Panc1 (cell line): Measurements from ENCODE around the gene HDAC11. TPM values are rescaled to one million over a fixed set of nuclear protein-coding genes. Genes with fewer than 3 reads are reported as not detected.
A peak's percentile ranks its signal among the peaks of the same experiment; 100 is the strongest.

Experiments
- ATAC-seq: fragments of 200-7000 bp; cut with Tn5 transposase; 2 replicates; pipeline ENCODE4 v1.9.1; 2020; ENCODE audit warnings: mild to moderate bottlenecking, moderate library complexity
- BruUV-seq: library from RNA; stranded (reverse); fragments of 400-500 nt; replicated peaks from 2 replicates; lab custom pipeline; 2021; lab: Mats Ljungman, UMichigan
- CTCF ChIA-PET: fragments of 300-600 bp; sonication (Branson Sonifier 250); formaldehyde crosslinking; loops from one replicate; lab custom pipeline; 2022; ENCODE audit warnings: antibody characterized with exemption; lab: Charles Lee
- POLR2A ChIA-PET: fragments of 300-600 bp; sonication (Branson Sonifier 250); formaldehyde crosslinking; loops from one replicate; lab custom pipeline; 2022; ENCODE audit warnings: antibody characterized with exemption; lab: Charles Lee
- DNase-seq: peaks from one replicate; pipeline ENCODE4 v3.0.0-alpha.2; 2010; ENCODE audit warnings: low read depth, low spot score
- H3K27ac ChIP-seq: 2 replicates; pipeline ENCODE4 v1.5.1; 2011; ENCODE audit warnings: mild to moderate bottlenecking, low read length, inconsistent platforms
- H3K27me3 ChIP-seq: fragments of 200-500 bp; sonication (Bioruptor generic); 2 replicates; pipeline ENCODE4 v1.6.0; 2014; ENCODE audit warnings: low read length, inconsistent platforms; ENCODE audit not compliant: control insufficient read depth, insufficient read depth
- H3K36me3 ChIP-seq: fragments of 200-500 bp; sonication (Bioruptor generic); 2 replicates; pipeline ENCODE4 v1.5.1; 2014; ENCODE audit warnings: inconsistent platforms, mild to moderate bottlenecking, low read length, moderate library complexity; ENCODE audit not compliant: control insufficient read depth, insufficient read depth
- H3K4me1 ChIP-seq: 2 replicates; pipeline ENCODE4 v1.5.1; 2011; ENCODE audit warnings: inconsistent platforms, mild to moderate bottlenecking, low read length, moderate library complexity; ENCODE audit not compliant: control insufficient read depth, insufficient read depth
- H3K4me3 ChIP-seq, 2 experiments: 2 replicates each; pipeline ENCODE4 v1.5.1; 2011 to 2012; ENCODE audit warnings: low read depth in 2 of 2, low read length in 2 of 2, mild to moderate bottlenecking in 2 of 2, inconsistent platforms in 1 of 2, moderate library complexity in 1 of 2
- H3K9me3 ChIP-seq: fragments of 200-500 bp; sonication (Bioruptor generic); 2 replicates; pipeline ENCODE4 v1.5.1; 2014; ENCODE audit warnings: low read depth, mild to moderate bottlenecking, inconsistent platforms, low read length, moderate library complexity; ENCODE audit not compliant: control insufficient read depth, insufficient read depth
- POLR2AphosphoS5 ChIP-seq: IDR thresholded peaks from 2 replicates; pipeline ENCODE4 v1.6.1; 2012; ENCODE audit warnings: mild to moderate bottlenecking, low read depth, low read length, moderate library complexity
- SIN3A ChIP-seq: IDR thresholded peaks from 2 replicates; pipeline ENCODE4 v1.6.1; 2012; ENCODE audit warnings: low read depth, mild to moderate bottlenecking, low read length, moderate library complexity, borderline replicate concordance; ENCODE audit not compliant: insufficient read depth
- TCF7L2 ChIP-seq: IDR thresholded peaks from 2 replicates; pipeline ENCODE4 v1.6.1; 2011; ENCODE audit warnings: mild to moderate bottlenecking, low read depth, low read length, inconsistent platforms
- in situ Hi-C: cut with HindIII; loops from 2 replicates; pipeline ENCODE4 v1.10.0; 2016; ENCODE audit warnings: low sequenced_read_pairs, low pct_unique_long_range_greater_than_20kb
- intact Hi-C: fragments of 100-400 bp; cut with micrococcal nuclease; formaldehyde crosslinking; loops from one replicate; pipeline ENCODE4 v1.10.0; 2022; ENCODE audit not compliant: unreplicated experiment
- total RNA-seq: library from RNA; stranded (reverse); gene quantifications from one replicate; pipeline ENCODE4 v1.2.1, GENCODE V29; 2021; ENCODE audit not compliant: unreplicated experiment
- TF ChIP-seq, protein P1 (sequence below): fragments of 450-650 bp; IDR thresholded peaks from 2 replicates; pipeline ENCODE4 v1.5.1; 2017; ENCODE audit warnings: mild to moderate bottlenecking
- TF ChIP-seq, protein P2 (sequence below), 2 experiments: IDR thresholded peaks; 2 replicates each; pipeline ENCODE4 v1.6.1; 2011 to 2012; ENCODE audit warnings: low read depth in 2 of 2, control low read depth in 1 of 2, low read length in 1 of 2, mild to moderate bottlenecking in 1 of 2, moderate library complexity in 1 of 2; ENCODE audit not compliant: insufficient read depth in 1 of 2

The HDAC11 gene
- total RNA-seq, 1 experiment from 2014 or later: 10.6 TPM

DNA sequence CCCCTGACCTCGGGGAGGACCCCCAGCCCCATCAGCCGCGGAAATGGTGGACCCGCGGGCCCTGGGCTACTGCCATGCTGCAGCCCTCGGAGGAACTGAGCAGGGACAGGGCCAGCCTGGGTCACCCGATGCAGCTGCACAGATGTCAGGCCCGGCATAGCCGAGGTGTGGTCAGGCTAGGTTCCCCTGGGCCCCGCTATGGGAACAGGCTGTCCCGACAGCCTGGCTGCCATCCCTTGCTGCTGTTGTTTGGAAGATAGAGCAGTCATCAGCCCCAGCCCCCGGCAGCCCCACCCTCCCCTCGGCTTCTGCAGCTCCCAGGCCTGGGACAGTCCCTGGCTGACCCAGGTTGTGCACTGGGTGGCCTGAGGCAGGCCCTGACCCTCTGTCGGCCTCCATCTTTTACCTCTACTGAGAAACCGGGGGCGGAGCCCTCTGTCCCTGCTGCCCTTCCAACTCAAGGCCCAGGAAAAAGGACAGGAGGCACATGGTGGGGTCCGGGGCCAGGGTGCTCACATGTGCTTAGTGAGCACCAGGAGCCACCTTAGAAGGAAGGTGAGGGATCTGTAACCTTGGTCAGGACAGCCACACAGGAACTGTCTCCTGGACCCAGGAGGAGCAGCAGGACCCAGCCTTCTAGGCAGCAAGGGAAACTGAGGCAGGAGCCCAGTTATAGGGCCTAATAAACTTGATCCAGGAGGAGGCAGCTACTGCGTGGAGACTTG lies 37.3 kb downstream of the HDAC11 start:
- ChIA-PET POLR2A (no interaction called here), CTCF (no interaction called here)
- no peaks in the 10 kb centered on the region for H3K4me1 ChIP-seq
- TF ChIP-seq, protein P1, sequence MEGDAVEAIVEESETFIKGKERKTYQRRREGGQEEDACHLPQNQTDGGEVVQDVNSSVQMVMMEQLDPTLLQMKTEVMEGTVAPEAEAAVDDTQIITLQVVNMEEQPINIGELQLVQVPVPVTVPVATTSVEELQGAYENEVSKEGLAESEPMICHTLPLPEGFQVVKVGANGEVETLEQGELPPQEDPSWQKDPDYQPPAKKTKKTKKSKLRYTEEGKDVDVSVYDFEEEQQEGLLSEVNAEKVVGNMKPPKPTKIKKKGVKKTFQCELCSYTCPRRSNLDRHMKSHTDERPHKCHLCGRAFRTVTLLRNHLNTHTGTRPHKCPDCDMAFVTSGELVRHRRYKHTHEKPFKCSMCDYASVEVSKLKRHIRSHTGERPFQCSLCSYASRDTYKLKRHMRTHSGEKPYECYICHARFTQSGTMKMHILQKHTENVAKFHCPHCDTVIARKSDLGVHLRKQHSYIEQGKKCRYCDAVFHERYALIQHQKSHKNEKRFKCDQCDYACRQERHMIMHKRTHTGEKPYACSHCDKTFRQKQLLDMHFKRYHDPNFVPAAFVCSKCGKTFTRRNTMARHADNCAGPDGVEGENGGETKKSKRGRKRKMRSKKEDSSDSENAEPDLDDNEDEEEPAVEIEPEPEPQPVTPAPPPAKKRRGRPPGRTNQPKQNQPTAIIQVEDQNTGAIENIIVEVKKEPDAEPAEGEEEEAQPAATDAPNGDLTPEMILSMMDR: no peak
- TF ChIP-seq TCF7L2: no peak
- TF ChIP-seq SIN3A: no peak
- TF ChIP-seq POLR2AphosphoS5: no peak
- in situ Hi-C loops: no loop called here
- ATAC-seq (no peak), DNase-seq (no peak)
- no peak overlapping the region for H3K27ac ChIP-seq
- H3K9me3 ChIP-seq: no peaks in the 10 kb centered on the region
- BruUV-seq: no TSS peak
- intact Hi-C loops: no loop called here
- H3K4me3 ChIP-seq: no peak overlapping the region
- no peaks in the 10 kb centered on the region for H3K27me3 ChIP-seq
- no peaks in the 10 kb centered on the region for H3K36me3 ChIP-seq

DNA sequence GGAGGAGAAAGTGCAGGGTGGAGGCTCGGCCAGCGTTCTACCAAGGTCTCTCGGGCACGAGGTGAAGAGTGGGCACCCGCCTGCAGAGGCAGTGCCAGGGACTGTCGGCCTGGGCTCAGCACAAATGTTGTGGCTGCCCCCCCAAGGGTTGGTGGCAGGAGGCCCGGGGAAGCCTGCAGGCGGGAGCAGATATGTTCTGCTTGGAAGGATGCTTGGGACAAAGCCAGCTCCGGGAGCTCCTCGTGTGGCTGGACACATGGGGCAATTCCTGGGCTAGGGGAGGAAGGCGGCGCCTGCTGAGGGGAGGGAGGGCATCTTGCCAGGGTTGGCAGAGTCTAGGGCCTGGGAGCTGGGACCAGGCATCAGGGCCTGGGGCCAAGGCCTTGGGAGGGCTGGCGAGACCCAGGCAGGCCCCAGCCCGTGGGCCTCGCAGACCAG lies 38.4 kb downstream of the HDAC11 start:
- TF ChIP-seq POLR2AphosphoS5: no peak
- TF ChIP-seq SIN3A: no peak
- TF ChIP-seq, protein P1: no peak
- Histone ChIP-seq H3K27ac (no peak overlapping the region), H3K4me1 (no peaks in the 10 kb centered on the region), H3K9me3 (no peaks in the 10 kb centered on the region), H3K27me3 (no peaks in the 10 kb centered on the region), H3K4me3 (no peak overlapping the region), H3K36me3 (no peaks in the 10 kb centered on the region)
- CTCF ChIA-PET: no interaction called here
- DNase-seq (no peak), ATAC-seq (0 out of 2 replicates have a peak, but pooled peaks have one; percentile 14)
- in situ Hi-C loops (no loop called here), intact Hi-C loops (no loop called here)
- POLR2A ChIA-PET: no interaction called here
- BruUV-seq: no TSS peak

DNA sequence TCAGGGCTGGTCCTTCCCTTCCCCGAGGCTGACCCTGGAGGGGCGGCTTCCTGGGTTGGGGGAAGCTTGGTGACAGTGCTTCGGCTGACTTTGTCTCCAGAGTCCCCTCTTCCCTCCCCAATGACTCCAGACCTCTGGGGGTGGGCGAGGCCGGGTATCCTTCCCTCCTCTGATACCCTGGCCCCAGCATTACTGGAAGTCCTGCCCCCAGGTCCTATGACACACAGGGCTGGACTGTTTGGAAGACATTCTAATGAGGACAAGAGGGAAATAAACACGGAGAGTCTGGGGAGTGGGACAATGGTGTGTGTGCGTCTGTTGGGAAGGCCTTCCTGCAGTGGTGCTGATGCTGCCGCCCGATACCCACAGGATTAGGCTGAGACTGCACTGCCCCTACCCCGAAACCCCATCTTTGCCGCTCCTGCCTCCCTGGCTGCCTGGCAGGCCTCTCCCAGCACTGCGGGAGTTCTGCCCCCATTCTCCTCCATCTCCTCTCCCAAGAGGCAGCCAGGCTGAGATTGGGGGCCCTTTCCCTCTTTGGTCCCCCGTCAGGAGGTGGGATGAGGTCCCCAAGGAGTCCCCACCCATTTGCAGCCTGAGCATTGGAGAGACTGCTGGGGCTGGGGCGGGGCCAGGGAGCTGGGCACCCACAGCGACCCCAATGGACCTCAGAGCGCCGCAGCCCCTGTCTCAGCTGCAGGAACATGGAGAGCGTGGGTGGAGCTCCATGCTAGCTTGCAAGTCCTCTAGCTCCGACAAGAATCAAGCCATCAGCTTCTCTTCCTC lies 39.1 kb downstream of the HDAC11 start:
- ChIA-PET POLR2A (no interaction called here), CTCF (no interaction called here)
- H3K4me3 ChIP-seq: no peak overlapping the region
- H3K9me3 ChIP-seq: no peaks in the 10 kb centered on the region
- intact Hi-C loops (no loop called here), in situ Hi-C loops (no loop called here)
- no TSS peak for BruUV-seq
- ATAC-seq (no peak), DNase-seq (no peak)
- no peaks in the 10 kb centered on the region for H3K36me3 ChIP-seq
- H3K27ac ChIP-seq: no peak overlapping the region
- no peaks in the 10 kb centered on the region for H3K27me3 ChIP-seq
- no peaks in the 10 kb centered on the region for H3K4me1 ChIP-seq
- TF ChIP-seq POLR2AphosphoS5 (no peak), TCF7L2 (no peak), SIN3A (no peak)
- TF ChIP-seq, protein P1: no peak
- TF ChIP-seq, protein P2, sequence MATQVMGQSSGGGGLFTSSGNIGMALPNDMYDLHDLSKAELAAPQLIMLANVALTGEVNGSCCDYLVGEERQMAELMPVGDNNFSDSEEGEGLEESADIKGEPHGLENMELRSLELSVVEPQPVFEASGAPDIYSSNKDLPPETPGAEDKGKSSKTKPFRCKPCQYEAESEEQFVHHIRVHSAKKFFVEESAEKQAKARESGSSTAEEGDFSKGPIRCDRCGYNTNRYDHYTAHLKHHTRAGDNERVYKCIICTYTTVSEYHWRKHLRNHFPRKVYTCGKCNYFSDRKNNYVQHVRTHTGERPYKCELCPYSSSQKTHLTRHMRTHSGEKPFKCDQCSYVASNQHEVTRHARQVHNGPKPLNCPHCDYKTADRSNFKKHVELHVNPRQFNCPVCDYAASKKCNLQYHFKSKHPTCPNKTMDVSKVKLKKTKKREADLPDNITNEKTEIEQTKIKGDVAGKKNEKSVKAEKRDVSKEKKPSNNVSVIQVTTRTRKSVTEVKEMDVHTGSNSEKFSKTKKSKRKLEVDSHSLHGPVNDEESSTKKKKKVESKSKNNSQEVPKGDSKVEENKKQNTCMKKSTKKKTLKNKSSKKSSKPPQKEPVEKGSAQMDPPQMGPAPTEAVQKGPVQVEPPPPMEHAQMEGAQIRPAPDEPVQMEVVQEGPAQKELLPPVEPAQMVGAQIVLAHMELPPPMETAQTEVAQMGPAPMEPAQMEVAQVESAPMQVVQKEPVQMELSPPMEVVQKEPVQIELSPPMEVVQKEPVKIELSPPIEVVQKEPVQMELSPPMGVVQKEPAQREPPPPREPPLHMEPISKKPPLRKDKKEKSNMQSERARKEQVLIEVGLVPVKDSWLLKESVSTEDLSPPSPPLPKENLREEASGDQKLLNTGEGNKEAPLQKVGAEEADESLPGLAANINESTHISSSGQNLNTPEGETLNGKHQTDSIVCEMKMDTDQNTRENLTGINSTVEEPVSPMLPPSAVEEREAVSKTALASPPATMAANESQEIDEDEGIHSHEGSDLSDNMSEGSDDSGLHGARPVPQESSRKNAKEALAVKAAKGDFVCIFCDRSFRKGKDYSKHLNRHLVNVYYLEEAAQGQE (IDR thresholded peaks at IDR 0.05; ENCODE audit: insufficient read depth in 1 of 2, low read depth in 2 of 2, low read length in 1 of 2): no peak
